BLaER1 (cell line): ENCODE measurements around the gene DNER.
"Not testable (repeated sequence)": the region's sequence is repeated elsewhere in the genome, so short reads cannot be mapped to it uniquely, and the experiment has no call there.

ENCODE experiments used
- H3K27ac ChIP-seq: shearing (Covaris generic); formaldehyde crosslinking; 2 replicates; pipeline ENCODE4 v1.8.1; 2022
- H3K27me3 ChIP-seq: shearing (Covaris generic); formaldehyde crosslinking; 2 replicates; pipeline ENCODE4 v1.8.1; 2022
- H3K36me3 ChIP-seq: shearing (Covaris generic); formaldehyde crosslinking; 2 replicates; pipeline ENCODE4 v1.8.1; 2022
- H3K4me1 ChIP-seq: shearing (Covaris generic); formaldehyde crosslinking; 2 replicates; pipeline ENCODE4 v1.8.1; 2022
- H3K4me2 ChIP-seq: shearing (Covaris generic); formaldehyde crosslinking; 2 replicates; pipeline ENCODE4 v1.8.1; 2022
- H3K4me3 ChIP-seq: shearing (Covaris generic); formaldehyde crosslinking; 2 replicates; pipeline ENCODE4 v1.8.1; 2022
- H3K9ac ChIP-seq: shearing (Covaris generic); formaldehyde crosslinking; 2 replicates; pipeline ENCODE4 v1.8.1; 2022
- H3K9me3 ChIP-seq: shearing (Covaris generic); formaldehyde crosslinking; 2 replicates; pipeline ENCODE4 v1.8.1; 2022
- H4K20me1 ChIP-seq: shearing (Covaris generic); formaldehyde crosslinking; 2 replicates; pipeline ENCODE4 v1.8.1; 2022
- Cebpa-rat ChIP-seq: shearing (Covaris generic); IDR thresholded peaks from 2 replicates; pipeline ENCODE4 v1.8.1; 2022

DNER gene

GRCh38 chr2:229714080-229714735, at the start of gene DNER:
DNER (minus strand) TSS chr2:229714555; CDS start chr2:229714423, 132 bp downstream.
- Histone ChIP-seq H3K27me3 (peaks cover 38% of the 10 kb centered on the region), H4K20me1 (peaks cover 25% of the 10 kb centered on the region), H3K9me3 (no peaks in the 10 kb centered on the region; the same call in 1 of the 2 replicates), H3K36me3 (no peaks in the 10 kb centered on the region), H3K4me1 (peaks cover 9% of the 10 kb centered on the region), H3K4me2 (peak within 1 kb of the TSS; percentile 100), H3K9ac (0 out of 2 replicates have a peak within 1 kb of the TSS, but pooled peaks have one; percentile 50), H3K4me3 (peak within 1 kb of the TSS; percentile 75), H3K27ac (no peak within 1 kb of the TSS)
- TF ChIP-seq Cebpa-rat = no peak

- Histone ChIP-seq H3K27ac (no peak overlapping the region), H3K4me2 (no peak overlapping the region), H3K36me3 (peaks cover 30% of the 10 kb centered on the region), H3K4me1 (no peaks in the 10 kb centered on the region), H3K9ac (no peak overlapping the region), H3K4me3 (no peak overlapping the region), H3K9me3 (no peaks in the 10 kb centered on the region), H3K27me3 (no peaks in the 10 kb centered on the region), H4K20me1 (no peaks in the 10 kb centered on the region)
- no peak for TF ChIP-seq Cebpa-rat
These were observed 47.3 kb upstream of the DNER start for GRCh38 chr2:229761663-229762062.

- H3K27me3 ChIP-seq, H4K20me1 ChIP-seq, H3K4me3 ChIP-seq, H3K27ac ChIP-seq, H3K4me2 ChIP-seq, H3K9me3 ChIP-seq, H3K36me3 ChIP-seq, H3K9ac ChIP-seq, H3K4me1 ChIP-seq: not testable (repeated sequence)
These were observed 43.1 kb upstream of the DNER start for GRCh38 chr2:229757462-229757861.

- Histone ChIP-seq H4K20me1 (no peaks in the 10 kb centered on the region), H3K36me3 (no peaks in the 10 kb centered on the region), H3K9me3 (no peaks in the 10 kb centered on the region), H3K4me3 (no peak overlapping the region), H3K4me1 (0 out of 2 replicates have a peak, but pooled peaks cover 4% of the 10 kb centered on the region), H3K27ac (no peak overlapping the region), H3K9ac (no peak overlapping the region), H3K27me3 (no peaks in the 10 kb centered on the region), H3K4me2 (no peak overlapping the region)
- no peak for TF ChIP-seq Cebpa-rat
These were observed 38.8 kb upstream of the DNER start for GRCh38 chr2:229752970-229753729.

GRCh38 chr2:229749779-229750178, 35.4 kb upstream of the DNER start:
- Histone ChIP-seq H3K4me1 (0 out of 2 replicates have a peak, but pooled peaks cover 4% of the 10 kb centered on the region), H3K27ac (no peak overlapping the region), H3K36me3 (no peaks in the 10 kb centered on the region), H3K4me3 (no peak overlapping the region), H4K20me1 (no peaks in the 10 kb centered on the region), H3K27me3 (no peaks in the 10 kb centered on the region), H3K9ac (no peak overlapping the region), H3K9me3 (no peaks in the 10 kb centered on the region), H3K4me2 (0 out of 2 replicates have a peak overlapping the region, but pooled peaks have one; percentile 3)
- no peak for TF ChIP-seq Cebpa-rat

GRCh38 chr2:229748950-229749349, 34.6 kb upstream of the DNER start:
- Histone ChIP-seq H3K4me1 (0 out of 2 replicates have a peak, but pooled peaks cover 4% of the 10 kb centered on the region), H4K20me1 (no peaks in the 10 kb centered on the region), H3K36me3 (no peaks in the 10 kb centered on the region), H3K9ac (no peak overlapping the region), H3K4me3 (no peak overlapping the region), H3K27me3 (no peaks in the 10 kb centered on the region), H3K9me3 (no peaks in the 10 kb centered on the region), H3K4me2 (no peak overlapping the region), H3K27ac (no peak overlapping the region)
- TF ChIP-seq Cebpa-rat = no peak

GRCh38 chr2:229742691-229743090, 28.3 kb upstream of the DNER start:
- H4K20me1 ChIP-seq, H3K4me2 ChIP-seq, H3K4me3 ChIP-seq, H3K27ac ChIP-seq, H3K4me1 ChIP-seq, H3K9ac ChIP-seq, H3K27me3 ChIP-seq, H3K36me3 ChIP-seq: not testable (repeated sequence)
- H3K9me3 ChIP-seq = peaks cover 14% of the 10 kb centered on the region

GRCh38 chr2:229740279-229740678, 25.9 kb upstream of the DNER start:
- no peak overlapping the region for H3K27ac ChIP-seq
- no peaks in the 10 kb centered on the region for H3K27me3 ChIP-seq
- no peaks in the 10 kb centered on the region for H4K20me1 ChIP-seq
- H3K9ac ChIP-seq = no peak overlapping the region
- no peak overlapping the region for H3K4me2 ChIP-seq
- no peak overlapping the region for H3K4me3 ChIP-seq
- no peaks in the 10 kb centered on the region for H3K4me1 ChIP-seq
- no peak for TF ChIP-seq Cebpa-rat
- H3K36me3 ChIP-seq = no peaks in the 10 kb centered on the region
- H3K9me3 ChIP-seq = peaks cover 28% of the 10 kb centered on the region

- H3K4me2 ChIP-seq = no peak overlapping the region
- H4K20me1 ChIP-seq = no peaks in the 10 kb centered on the region
- no peak overlapping the region for H3K9ac ChIP-seq
- H3K4me1 ChIP-seq = no peaks in the 10 kb centered on the region
- H3K9me3 ChIP-seq = peaks cover 25% of the 10 kb centered on the region
- no peak for TF ChIP-seq Cebpa-rat
- no peak overlapping the region for H3K27ac ChIP-seq
- H3K4me3 ChIP-seq = no peak overlapping the region
- H3K27me3 ChIP-seq = no peaks in the 10 kb centered on the region
- H3K36me3 ChIP-seq = no peaks in the 10 kb centered on the region
These were observed 23.8 kb upstream of the DNER start for GRCh38 chr2:229738024-229738625.

GRCh38 chr2:229734410-229734809, 20.1 kb upstream of the DNER start:
- Histone ChIP-seq H3K9ac (no peak overlapping the region), H3K9me3 (peaks cover 20% of the 10 kb centered on the region), H3K36me3 (no peaks in the 10 kb centered on the region), H3K4me1 (no peaks in the 10 kb centered on the region), H3K27me3 (no peaks in the 10 kb centered on the region), H3K4me2 (no peak overlapping the region), H3K4me3 (no peak overlapping the region), H3K27ac (no peak overlapping the region), H4K20me1 (no peaks in the 10 kb centered on the region)
- no peak for TF ChIP-seq Cebpa-rat
